IMR-90 (cell line): ENCODE measurements around the gene RTL1. TPM values are rescaled to one million over a fixed set of nuclear protein-coding genes. Genes with fewer than 3 reads are reported as not detected.

ENCODE experiments used
- ATAC-seq: fragments of 200-7000 bp; cut with Tn5 transposase; 2 replicates; pipeline ENCODE4 v1.9.1; 2020; ENCODE audit warnings: low read depth, mild to moderate bottlenecking, moderate library complexity
- BruUV-seq: library from RNA; stranded (reverse); fragments of 400-500 nt; replicated peaks from 2 replicates; lab custom pipeline; 2021; lab: Mats Ljungman, UMichigan
- CTCF ChIA-PET: fragments of 300-600 bp; formaldehyde crosslinking; extraction: SDS; loops from one replicate; lab custom pipeline; 2021; ENCODE audit warnings: antibody characterized with exemption; lab: Yijun Ruan, JAX
- POLR2A ChIA-PET: fragments of 300-600 bp; sonication (Branson Sonifier 250); formaldehyde crosslinking; loops from one replicate; lab custom pipeline; 2022; ENCODE audit warnings: antibody characterized with exemption; ENCODE audit not compliant: unreplicated experiment; lab: Charles Lee
- DNase-seq: peaks from one replicate; pipeline ENCODE4 v3.0.0; 2013
- H2AFZ ChIP-seq: replicated peaks from 2 replicates; pipeline ENCODE3; 2013; ENCODE audit warnings: low read length, mild to moderate bottlenecking; ENCODE audit not compliant: poor library complexity
- H2AK5ac ChIP-seq: 2 replicates; pipeline ENCODE4 v1.6.1; 2013; ENCODE audit warnings: low read depth, low read length, inconsistent platforms
- H2AK9ac ChIP-seq: replicated peaks from 2 replicates; pipeline ENCODE3; 2013; ENCODE audit warnings: mild to moderate bottlenecking, low read depth, low read length, moderate library complexity; ENCODE audit not compliant: poor library complexity
- H2BK120ac ChIP-seq: 2 replicates; pipeline ENCODE4 v1.6.1; 2013; ENCODE audit warnings: low read depth, low read length, inconsistent platforms
- H2BK15ac ChIP-seq: 3 replicates; pipeline ENCODE4 v1.6.1; 2013; ENCODE audit warnings: low read depth, low read length, inconsistent platforms
- H2BK20ac ChIP-seq: 2 replicates; pipeline ENCODE4 v1.6.1; 2013; ENCODE audit warnings: low read depth, mild to moderate bottlenecking, inconsistent platforms, low read length, moderate library complexity
- H2BK5ac ChIP-seq: 2 replicates; pipeline ENCODE4 v1.6.1; 2013; ENCODE audit warnings: mild to moderate bottlenecking, low read depth, low read length, inconsistent platforms; ENCODE audit not compliant: poor library complexity, severe bottlenecking
- H3K14ac ChIP-seq: replicated peaks from 2 replicates; pipeline ENCODE4 v1.6.1; 2013; ENCODE audit warnings: low read depth, low read length, inconsistent platforms
- H3K18ac ChIP-seq: 2 replicates; pipeline ENCODE4 v1.6.1; 2013; ENCODE audit warnings: low read depth, low read length, control low read depth
- H3K23ac ChIP-seq: 2 replicates; pipeline ENCODE4 v1.6.1; 2013; ENCODE audit warnings: low read depth, low read length, inconsistent platforms
- H3K27ac ChIP-seq: 2 replicates; pipeline ENCODE4 v1.5.1; 2013; ENCODE audit warnings: mild to moderate bottlenecking, control low read depth, low read length; ENCODE audit not compliant: insufficient read depth
- H3K27me3 ChIP-seq: 2 replicates; pipeline ENCODE4 v1.6.1; 2013; ENCODE audit warnings: low read length; ENCODE audit not compliant: control insufficient read depth, insufficient read depth
- H3K36me3 ChIP-seq: 2 replicates; pipeline ENCODE4 v1.6.1; 2013; ENCODE audit warnings: low read length, mixed read lengths; ENCODE audit not compliant: control insufficient read depth, insufficient read depth
- H3K4ac ChIP-seq: 2 replicates; pipeline ENCODE4 v1.6.1; 2013; ENCODE audit warnings: low read depth, low read length, inconsistent platforms
- H3K4me1 ChIP-seq: 2 replicates; pipeline ENCODE4 v1.6.1; 2013; ENCODE audit warnings: low read length, mixed read lengths; ENCODE audit not compliant: control insufficient read depth, insufficient read depth
- H3K4me2 ChIP-seq: 2 replicates; pipeline ENCODE4 v1.6.1; 2013; ENCODE audit warnings: low read depth, mild to moderate bottlenecking, control low read depth, low read length, moderate library complexity
- H3K4me3 ChIP-seq: 2 replicates; pipeline ENCODE4 v1.5.1; 2013; ENCODE audit warnings: low read depth, mild to moderate bottlenecking, control low read depth, low read length, moderate library complexity; ENCODE audit not compliant: insufficient read depth
- H3K56ac ChIP-seq: 2 replicates; pipeline ENCODE4 v1.6.1; 2013; ENCODE audit warnings: low read length, inconsistent platforms; ENCODE audit not compliant: insufficient read depth; ENCODE audit errors: extremely low read depth
- H3K79me1 ChIP-seq, 2 experiments: 2 replicates each; pipeline ENCODE4 v1.6.1; 2013; ENCODE audit warnings: low read length in 2 of 2, inconsistent platforms in 1 of 2, low read depth in 1 of 2
- H3K9ac ChIP-seq: 2 replicates; pipeline ENCODE4 v1.6.1; 2013; ENCODE audit warnings: low read depth, low read length, control low read depth
- H3K9me1 ChIP-seq: 2 replicates; pipeline ENCODE4 v1.6.1; 2013; ENCODE audit warnings: low read length, inconsistent platforms; ENCODE audit not compliant: insufficient read depth
- H3K9me3 ChIP-seq: 2 replicates; pipeline ENCODE4 v1.6.1; 2013; ENCODE audit warnings: low read length; ENCODE audit not compliant: control insufficient read depth, insufficient read depth
- H4K20me1 ChIP-seq: 2 replicates; pipeline ENCODE4 v1.6.1; 2013; ENCODE audit warnings: low read length, inconsistent platforms; ENCODE audit not compliant: insufficient read depth
- H4K5ac ChIP-seq: 2 replicates; pipeline ENCODE4 v1.6.1; 2013; ENCODE audit warnings: mild to moderate bottlenecking, low read depth, low read length, control low read depth
- H4K8ac ChIP-seq, 2 experiments: 2 replicates each; pipeline ENCODE4 v1.6.1; 2013; ENCODE audit warnings: low read depth in 2 of 2, low read length in 2 of 2, control low read depth in 1 of 2, inconsistent platforms in 1 of 2
- H4K91ac ChIP-seq: 2 replicates; pipeline ENCODE4 v1.6.1; 2013; ENCODE audit warnings: low read depth, low read length, inconsistent platforms; ENCODE audit not compliant: insufficient read depth
- BHLHE40 ChIP-seq: fragments of 150-350 bp; IDR thresholded peaks from 2 replicates; pipeline ENCODE4 v1.6.1; 2016; ENCODE audit warnings: mild to moderate bottlenecking, low read depth, low read length
- CEBPB ChIP-seq: IDR thresholded peaks from 2 replicates; pipeline ENCODE4 v1.6.1; 2012; ENCODE audit warnings: low read depth, low read length, improper control_type of control experiment
- ELK1 ChIP-seq: fragments of 150-350 bp; IDR thresholded peaks from 2 replicates; pipeline ENCODE4 v1.6.1; 2016; ENCODE audit warnings: low read depth, mild to moderate bottlenecking, low read length, moderate library complexity, borderline replicate concordance
- NFE2L2 ChIP-seq: fragments of 150-350 bp; IDR thresholded peaks from 2 replicates; pipeline ENCODE4 v1.6.1; 2016; ENCODE audit warnings: low read depth, mild to moderate bottlenecking, low read length
- WGBS, 2 experiments: methylation state at CpG; one replicate each; pipeline versions ENCODE4 v1.1.5 to v1.1.7; 2013; ENCODE audit warnings: missing lambda C conversion rate in 2 of 2; ENCODE audit not compliant: insufficient read length in 1 of 2; ENCODE audit errors: extremely low coverage in 2 of 2; 5-methylcytosine and 5-hydroxymethylcytosine counted together
- dilution Hi-C: fragments of 300-500 bp; cut with HindIII; formaldehyde crosslinking; loops from one replicate; pipeline ENCODE4 v1.14.3; 2018; ENCODE audit warnings: low sequenced_read_pairs; ENCODE audit not compliant: unreplicated experiment
- in situ Hi-C: fragments of 300-500 bp; cut with MboI; formaldehyde crosslinking; loops from 3 replicates; pipeline ENCODE4 v1.14.3; 2019; ENCODE audit warnings: low sequenced_read_pairs, inconsistent platforms, mixed read lengths
- intact Hi-C: fragments of 100-400 bp; cut with micrococcal nuclease; formaldehyde crosslinking; loops from 2 replicates; pipeline ENCODE4 v1.10.0; 2022
- polyA plus RNA-seq, 3 experiments: library from polyadenylated mRNA; depleted of rRNA; stranded (reverse); fragments of >200 nt; gene quantifications; 2 replicates each; pipeline ENCODE4 v1.2.3, GENCODE V29; 2012; ENCODE audit warnings: low replicate concordance in 1 of 3
- total RNA-seq: library from RNA; depleted of rRNA; stranded (reverse); fragments of >200 nt; gene quantifications from 2 replicates; pipeline ENCODE4 v1.2.3, GENCODE V29; 2012

Gene RTL1
- total and polyA plus RNA-seq, 2 of the 4 experiments (the other 2 are of a cell fraction): not detected

- no peak overlapping the region for H4K91ac ChIP-seq
- H3K14ac ChIP-seq: no peak overlapping the region
- H3K18ac ChIP-seq: no peak overlapping the region
- dilution Hi-C loops: no loop called here
- intact Hi-C loops: no loop called here
- H3K4me3 ChIP-seq: no peak overlapping the region
- no peak overlapping the region for H2BK15ac ChIP-seq
- no peaks in the 10 kb centered on the region for H3K9me3 ChIP-seq
- peaks cover 62% of the 10 kb centered on the region for H3K36me3 ChIP-seq
- no peak overlapping the region for H3K4me2 ChIP-seq
- H4K20me1 ChIP-seq: peaks cover 36% of the 10 kb centered on the region
- no peak overlapping the region for H2AFZ ChIP-seq
- H3K9ac ChIP-seq: no peak overlapping the region
- no peak for DNase-seq
- CTCF ChIA-PET: no interaction called here
- no peak overlapping the region for H3K23ac ChIP-seq
- no TSS peak for BruUV-seq
- in situ Hi-C loops: no loop called here
- no peak overlapping the region for H2BK120ac ChIP-seq
- WGBS, 2 experiments: 95% methylated on average over 6 of the region's 13 CpGs; no CpG with 5 or more reads in 1 of the 2 experiments
- H3K9me1 ChIP-seq: no peaks in the 10 kb centered on the region
- no peak overlapping the region for H2BK5ac ChIP-seq
- TF ChIP-seq ELK1 (no peak), NFE2L2 (no peak), BHLHE40 (no peak), CEBPB (no peak)
- H3K56ac ChIP-seq: no peak overlapping the region
- H2AK5ac ChIP-seq: no peak overlapping the region
- peaks cover 7 to 27% of the 10 kb centered on the region in 2 experiments; a peak in 3 of 4 replicates for H3K79me1 ChIP-seq
- no peak overlapping the region for H4K8ac ChIP-seq
- no peaks in the 10 kb centered on the region; the same call in 1 of the 2 replicates for H3K4me1 ChIP-seq
- no peak overlapping the region for H2BK20ac ChIP-seq
- POLR2A ChIA-PET: no interaction called here
- H2AK9ac ChIP-seq: no peak overlapping the region
- no peak overlapping the region for H3K27ac ChIP-seq
- H4K5ac ChIP-seq: no peak overlapping the region
- H3K27me3 ChIP-seq: peaks cover 2% of the 10 kb centered on the region; the same call in 1 of the 2 replicates
- no peak overlapping the region for H3K4ac ChIP-seq
- no peak for ATAC-seq
These were observed 11.7 kb downstream of the RTL1 start for GRCh38 chr14:100891501-100892445.
